GM19395 (cell line): ENCODE results near the gene F5.
A peak's percentile ranks its signal among the peaks of the same experiment; 100 is the strongest.
"Not testable (repeated sequence)": the region's sequence is repeated elsewhere in the genome, so short reads cannot be mapped to it uniquely, and the experiment has no call there.

Source experiments
- ATAC-seq: cut with Tn5 transposase; IDR thresholded peaks from one replicate; pipeline ENCODE4 v1.9.1; 2021; ENCODE audit warnings: mild to moderate bottlenecking, moderate library complexity; ENCODE audit not compliant: unreplicated experiment

F5 gene

GRCh38 chr1:169511316-169512005 is 74.8 kb downstream of the F5 start:
- no peak for ATAC-seq

DNA sequence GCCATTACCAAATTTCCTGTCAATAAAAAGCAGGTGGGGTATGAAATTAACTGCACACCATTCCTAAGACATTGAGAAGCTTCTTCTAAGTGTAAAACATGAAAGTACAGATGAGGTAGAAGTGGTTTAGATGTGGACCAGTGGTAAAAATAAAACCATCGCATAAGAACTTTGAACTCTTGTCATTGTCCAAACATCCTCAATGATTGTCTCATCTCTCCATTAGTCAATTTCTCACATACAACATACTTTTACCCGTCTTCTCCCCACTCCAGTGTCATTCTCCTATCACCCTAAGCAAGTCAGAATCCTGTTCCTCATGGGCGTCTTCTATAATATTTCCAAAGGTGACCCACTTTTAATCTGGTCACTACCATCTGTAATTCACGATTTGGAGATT is 76.2 kb downstream of the F5 start:
- ATAC-seq: no peak

GRCh38 chr1:169509354-169509753 is 76.9 kb downstream of the F5 start:
- ATAC-seq: no peak

DNA sequence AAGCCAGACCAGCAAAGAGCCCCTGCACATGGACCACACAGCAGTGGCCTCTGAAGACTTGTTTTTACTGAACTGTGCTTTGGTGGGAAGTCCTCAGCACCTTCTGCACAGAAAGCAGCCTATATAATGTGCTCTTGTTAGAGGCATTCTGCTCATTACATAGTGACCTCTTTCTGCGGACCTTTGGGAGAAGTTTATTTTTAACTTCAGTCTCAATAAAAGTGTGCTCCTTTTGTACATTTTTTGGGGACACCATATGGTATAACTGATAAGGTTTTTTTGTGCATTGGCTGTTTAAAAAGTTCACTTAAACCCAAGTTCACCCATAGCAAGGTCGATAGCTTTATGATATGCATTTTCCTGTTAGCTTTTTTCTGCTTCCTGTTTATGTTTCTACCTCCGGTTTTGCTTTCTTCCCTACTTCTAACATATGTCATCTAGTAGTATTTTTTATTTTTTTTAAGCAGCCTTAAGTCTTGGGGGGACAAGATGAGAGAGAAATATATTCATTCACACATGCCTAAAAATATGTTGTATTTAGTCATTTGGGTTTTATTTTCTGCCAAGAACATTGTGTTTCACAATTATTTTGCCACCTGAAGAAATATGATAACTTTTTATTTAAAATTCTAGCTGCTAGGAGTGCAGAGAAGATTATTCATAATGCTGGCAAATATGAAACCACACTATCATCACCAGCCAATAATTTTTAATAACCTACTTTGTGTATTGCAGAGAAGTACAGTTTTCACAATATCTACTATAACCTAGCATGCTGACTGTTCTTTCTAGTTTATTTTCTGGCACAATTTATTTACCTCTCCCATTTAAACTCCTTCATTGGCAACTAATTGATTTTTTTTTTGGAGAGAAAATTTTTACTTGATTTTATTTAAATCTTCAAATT is 77.6 kb downstream of the F5 start:
- no peak for ATAC-seq

GRCh38 chr1:169507413-169507812 is 78.9 kb downstream of the F5 start:
- ATAC-seq: no peak

DNA sequence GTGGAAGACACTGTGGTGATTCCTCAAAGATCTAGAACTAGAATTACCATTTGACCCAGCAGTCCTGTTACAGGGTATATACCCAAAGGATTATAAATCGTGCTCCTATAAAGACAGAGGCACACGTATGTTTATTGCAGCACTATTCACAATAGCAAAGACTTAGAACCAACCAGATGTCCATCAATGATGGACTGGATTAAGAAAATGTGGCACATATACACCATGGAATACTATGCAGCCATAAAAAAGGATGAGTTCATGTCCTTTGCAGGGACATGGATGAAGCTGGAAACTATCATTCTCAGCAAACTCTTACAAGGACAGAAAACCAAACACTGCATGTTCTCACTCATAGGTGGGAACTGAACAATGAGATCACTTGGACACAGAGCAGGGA is 82.7 kb downstream of the F5 start:
- ATAC-seq: not testable (repeated sequence)

DNA sequence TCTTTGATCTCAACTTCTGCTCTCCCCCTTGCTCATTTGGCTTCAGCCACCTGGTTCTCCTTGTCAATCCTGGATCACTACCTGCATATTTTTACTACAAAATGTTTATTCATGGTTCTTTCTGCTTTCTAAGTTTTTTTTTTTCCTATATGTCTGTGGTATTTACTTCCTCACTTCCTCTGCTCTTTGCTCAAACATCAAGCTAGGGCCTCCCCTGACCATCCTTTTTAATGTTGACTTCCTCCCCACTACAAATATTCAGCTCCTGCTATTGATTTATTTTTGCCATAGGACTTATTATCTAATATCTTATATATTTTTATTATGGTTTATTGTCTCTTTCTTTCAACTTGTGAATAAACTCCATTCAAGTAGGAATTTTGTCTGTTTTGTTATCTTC is 86.5 kb downstream of the F5 start:
- ATAC-seq: no peak

GRCh38 chr1:169497317-169497716 is 89.0 kb downstream of the F5 start:
- no peak for ATAC-seq

DNA sequence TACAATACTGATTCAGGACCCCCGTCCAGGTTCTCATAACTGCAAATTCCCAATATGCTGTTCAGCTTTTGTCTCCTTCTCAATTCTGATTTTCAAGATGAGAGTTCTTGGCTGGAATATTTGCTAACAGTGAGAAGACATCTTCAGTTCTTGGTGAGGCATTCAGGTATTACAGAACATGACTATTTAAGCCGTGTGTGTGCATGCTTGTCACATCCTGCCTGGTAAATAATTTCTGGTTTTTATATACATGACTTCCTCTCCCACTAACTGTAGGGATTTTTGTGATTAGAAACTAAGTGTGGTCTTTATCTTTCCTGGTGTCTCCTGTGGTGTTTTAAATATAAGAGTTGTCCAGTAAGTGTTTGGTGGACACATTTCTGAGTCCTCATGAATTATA is 90.4 kb downstream of the F5 start:
- ATAC-seq: no peak

GRCh38 chr1:169495046-169495775 is 91.1 kb downstream of the F5 start:
- ATAC-seq: no peak

GRCh38 chr1:169494343-169494742 is 91.9 kb downstream of the F5 start:
- ATAC-seq: no peak

- ATAC-seq: no peak
Measured at GRCh38 chr1:169493251-169493650, 93.0 kb downstream of the F5 start.

- peak; percentile 63 for ATAC-seq
Measured at GRCh38 chr1:169491845-169492281, 94.4 kb downstream of the F5 start.

DNA sequence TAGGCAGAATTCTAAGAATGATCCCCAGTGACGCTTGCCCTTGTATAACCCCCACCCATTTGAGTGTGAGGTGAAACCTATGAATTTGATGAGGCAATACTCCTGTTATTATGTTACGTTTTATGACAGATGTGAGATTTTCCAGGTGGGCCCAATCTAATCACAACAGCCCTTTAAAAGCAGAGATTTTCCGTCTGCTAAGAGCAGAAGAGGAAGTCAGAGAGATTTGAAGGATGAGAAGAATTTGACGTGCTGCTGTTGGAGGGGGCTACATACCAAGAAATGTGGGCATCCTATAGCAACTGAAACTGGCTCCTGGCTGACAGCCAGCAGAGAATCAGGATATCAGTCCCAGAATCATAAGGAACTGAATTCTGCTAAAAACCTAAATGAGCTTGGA is 98.1 kb downstream of the F5 start:
- no peak for ATAC-seq

DNA sequence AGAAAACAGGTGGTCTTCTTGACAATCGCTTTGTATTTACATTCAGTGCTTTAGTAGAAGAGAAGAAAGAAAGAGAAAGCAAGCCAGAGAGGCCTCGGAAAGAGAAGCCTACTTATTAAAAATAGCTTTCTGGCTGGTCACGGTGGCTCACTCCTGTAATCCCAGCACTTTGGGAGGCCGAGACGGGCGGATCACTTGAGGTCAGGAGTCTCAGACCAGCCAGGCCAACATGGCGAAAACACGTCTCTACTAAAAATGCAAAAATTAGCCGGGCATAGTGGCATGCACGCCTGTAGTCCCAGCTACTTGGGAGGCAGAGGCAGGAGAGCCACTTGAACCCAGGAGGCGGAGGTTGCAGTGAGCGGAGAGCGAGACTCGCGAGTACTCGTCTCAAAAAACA is 98.7 kb downstream of the F5 start:
- no peak for ATAC-seq

DNA sequence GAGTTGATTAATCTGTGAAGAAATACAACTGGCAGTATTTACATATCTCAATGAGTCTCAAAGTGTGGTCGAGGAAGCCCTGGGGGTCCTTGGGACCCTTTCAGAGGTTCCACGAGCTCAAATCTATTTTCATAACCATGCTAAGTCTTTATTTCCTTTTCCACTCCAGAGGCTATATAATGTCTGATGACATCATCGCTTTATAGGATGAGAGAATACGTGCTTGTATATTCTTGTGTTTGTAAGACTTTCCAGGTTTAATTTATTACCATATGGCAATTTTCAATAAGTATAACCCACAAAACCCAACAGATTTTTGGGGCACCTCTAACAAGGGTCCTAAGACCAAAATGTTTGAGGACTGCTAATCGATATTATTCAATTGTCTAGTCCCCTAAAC is 99.1 kb downstream of the F5 start:
- ATAC-seq: no peak

DNA sequence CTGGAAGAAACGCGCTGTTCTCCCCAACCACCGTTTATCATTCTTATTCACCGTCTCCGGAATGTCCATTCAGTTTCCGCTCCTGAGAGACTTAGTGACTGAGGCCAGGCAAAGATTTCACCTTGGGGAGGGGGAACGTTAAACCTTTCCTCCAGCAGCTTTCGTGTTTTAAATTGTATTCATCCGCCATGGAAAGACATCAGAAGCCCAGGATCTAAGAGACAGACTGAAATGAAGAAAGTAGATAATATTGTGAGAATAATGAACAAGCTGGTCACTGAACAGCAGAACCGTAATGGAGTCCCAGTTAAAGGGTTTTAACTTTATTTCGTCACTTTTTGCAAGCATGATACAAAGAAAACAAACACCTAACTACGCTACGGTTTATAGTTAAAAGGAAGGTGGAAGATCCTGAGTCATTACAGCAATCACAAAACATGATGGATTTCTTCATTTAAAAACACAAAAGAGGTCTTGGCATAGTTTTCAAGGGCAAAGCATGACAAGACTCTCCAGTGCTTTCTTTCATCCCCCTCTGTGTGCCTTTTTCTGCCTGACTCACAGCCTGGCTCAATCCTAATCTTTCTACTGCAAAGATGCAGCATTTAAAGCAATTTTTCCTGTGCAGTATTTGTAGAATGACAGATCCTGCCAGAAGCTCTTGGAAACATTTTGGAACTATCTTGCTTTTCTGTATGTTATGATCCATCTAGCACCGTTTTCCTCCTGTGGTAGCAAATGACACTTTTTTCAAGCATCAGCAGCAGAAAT is 99.8 kb downstream of the F5 start:
- ATAC-seq: no peak

DNA sequence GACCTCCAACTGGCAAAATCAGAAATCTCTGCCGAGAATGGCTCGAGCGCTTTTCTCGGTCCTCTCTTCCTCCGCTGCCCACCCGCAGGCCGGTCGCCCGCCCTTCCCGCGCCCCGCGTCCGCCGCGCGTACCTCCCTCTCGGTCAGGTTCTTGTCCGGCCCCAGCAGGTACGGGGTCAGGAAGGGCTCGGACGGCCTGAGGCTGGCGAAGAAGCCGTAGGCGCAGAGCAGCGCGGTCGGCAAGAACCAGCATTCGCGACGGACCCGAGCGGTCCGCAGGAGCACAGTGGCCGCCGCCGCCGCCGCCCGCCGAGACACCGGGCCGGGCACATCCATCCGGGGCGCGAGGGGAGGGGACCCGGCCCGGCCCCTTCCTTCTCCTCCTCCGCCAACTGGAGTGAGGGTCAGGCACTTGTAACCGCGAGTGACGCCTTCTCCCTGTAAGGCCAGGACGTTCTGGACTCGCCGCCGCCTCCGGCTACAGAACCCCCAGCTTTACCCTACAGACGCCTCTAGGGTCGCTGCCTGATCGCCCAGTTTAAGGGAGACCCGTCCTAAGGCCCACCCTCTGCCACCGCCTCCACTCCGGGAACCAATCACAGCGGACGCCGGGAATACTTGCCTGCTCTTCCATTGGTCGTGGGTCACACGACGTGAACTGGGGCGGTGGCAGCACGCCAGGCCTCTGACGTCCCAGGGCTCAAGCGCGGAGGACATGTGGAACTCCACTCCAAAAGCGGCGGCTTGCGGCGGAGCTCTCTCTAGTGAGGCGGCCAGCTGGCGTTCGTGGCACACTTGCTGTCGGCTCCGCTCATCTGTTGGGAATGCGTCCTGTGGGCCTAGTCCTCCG is 100.6 kb downstream of the F5 start, which contains the start of gene SLC19A2:
Gene SLC19A2, minus strand, starts transcription at position 514 of the 850 bp plus-strand sequence. Its CDS starts 178 bp downstream, at position 336.
- ATAC-seq: peak; percentile 99

GRCh38 chr1:169484683-169485430 is 101.4 kb downstream of the F5 start:
- ATAC-seq: peak; percentile 40
